ENCODE measurements around the gene ZCCHC14. TPM values are rescaled to one million over a fixed set of nuclear protein-coding genes. Genes with fewer than 3 reads are reported as not detected.

The ZCCHC14 gene
- total and polyA plus RNA-seq, 2 of the 13 experiments (the other 11 are each of a cell fraction or from before 2014, with no cell fraction given) = 12.4 to 12.5 TPM

DNA sequence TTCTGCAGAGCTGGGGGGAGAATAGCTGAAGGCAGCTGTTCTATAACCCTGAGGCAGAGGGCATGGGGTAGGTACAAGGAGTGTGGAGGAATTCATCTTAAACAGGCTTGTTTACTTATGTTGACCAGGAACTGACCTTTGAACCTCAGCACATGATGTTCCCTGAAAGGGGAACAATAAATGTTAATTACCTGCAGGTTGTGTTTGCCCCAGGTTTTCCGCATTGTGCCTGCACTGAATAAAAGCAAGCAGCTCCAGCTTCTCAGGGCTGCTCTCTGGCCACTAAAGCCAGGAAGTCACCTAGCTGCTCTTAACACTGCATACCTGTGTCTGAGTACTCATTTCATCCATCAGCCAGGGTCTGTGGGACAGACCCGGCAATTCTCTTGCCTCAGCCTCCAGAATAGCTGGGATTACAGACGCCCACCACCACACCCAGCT, 113.5 kb downstream of the ZCCHC14 start (continued):
- TF ChIP-seq PATZ1 (CRISPR knock-in tag; IDR thresholded peaks at IDR 0.05) (peak; percentile 73), ZNF589 (CRISPR knock-in tag; conservative IDR thresholded peaks at IDR 0.05) (0 out of 2 replicates have a peak, but pooled peaks have one; percentile 53), ZBTB49 (CRISPR knock-in tag; IDR thresholded peaks at IDR 0.05; ENCODE audit: borderline replicate concordance) (0 out of 2 replicates have a peak, but pooled peaks have one; percentile 49), TAF1 (CRISPR knock-in tag; IDR thresholded peaks at IDR 0.05) (peak; percentile 32; the same call in 1 of the 2 replicates), ZNF574 (CRISPR knock-in tag; IDR thresholded peaks at IDR 0.05) (0 out of 2 replicates have a peak, but pooled peaks have one; percentile 20), ZEB1 (IDR thresholded peaks at IDR 0.05; ENCODE audit: insufficient replicate concordance, low read depth) (peak; percentile 56), RXRA (CRISPR knock-in tag; IDR thresholded peaks at IDR 0.05) (peak; percentile 51; the same call in 1 of the 2 replicates), MED13 (CRISPR knock-in tag; IDR thresholded peaks at IDR 0.05) (0 out of 2 replicates have a peak, but pooled peaks have one; percentile 40), IKZF5 (CRISPR knock-in tag; IDR thresholded peaks at IDR 0.05) (peak; percentile 75), SOX5 (CRISPR knock-in tag; IDR thresholded peaks at IDR 0.05; ENCODE audit: borderline replicate concordance) (peak; percentile 95), NR2F6 (IDR thresholded peaks at IDR 0.05) (peak; percentile 90), NR2F6 (CRISPR knock-in tag; IDR thresholded peaks at IDR 0.05) (peak; percentile 94), NR2C2 (CRISPR knock-in tag; IDR thresholded peaks at IDR 0.05; ENCODE audit: borderline replicate concordance) (peak; percentile 70), ZNF746 (CRISPR knock-in tag; IDR thresholded peaks at IDR 0.05) (0 out of 2 replicates have a peak, but pooled peaks have one; percentile 27), MYC (CRISPR knock-in tag; IDR thresholded peaks at IDR 0.05; ENCODE audit: borderline replicate concordance) (peak; percentile 20; the same call in 1 of the 2 replicates), ZNF503 (CRISPR knock-in tag; IDR thresholded peaks at IDR 0.05) (peak; percentile 64; the same call in 1 of the 2 replicates), KLF12 (CRISPR knock-in tag; IDR thresholded peaks at IDR 0.05; ENCODE audit: borderline replicate concordance) (peak; percentile 35; the same call in 1 of the 2 replicates), GATAD2A (CRISPR knock-in tag; IDR thresholded peaks at IDR 0.05) (peak; percentile 76)

Measured in HepG2 (cell line).